SK-N-SH treated with all-trans-retinoic acid at 6 μM for 48 hours (cell line): ENCODE results near the gene KIAA0513.

Experiments
- ATAC-seq: fragments of 200-7000 bp; cut with Tn5 transposase; 3 replicates; pipeline ENCODE4 v1.9.1; 2020; ENCODE audit warnings: mild to moderate bottlenecking, moderate library complexity
- ARNTL ChIP-seq: fragments of 450-650 bp; formaldehyde crosslinking; IDR thresholded peaks from 2 replicates; pipeline ENCODE4 v1.5.0; 2020; ENCODE audit warnings: low read depth, mild to moderate bottlenecking, moderate library complexity, borderline replicate concordance
- BACH2 ChIP-seq: fragments of 250-450 bp; sonication (Bioruptor Pico); IDR thresholded peaks from 2 replicates; pipeline ENCODE4 v1.9.0; 2021; ENCODE audit warnings: mild to moderate bottlenecking, borderline replicate concordance
- CREB5 ChIP-seq: fragments of 250-450 bp; sonication (Bioruptor Pico); IDR thresholded peaks from 2 replicates; pipeline ENCODE4 v1.5.1; 2020; ENCODE audit warnings: low read depth, mild to moderate bottlenecking, moderate library complexity
- CSDC2 ChIP-seq: fragments of 250-450 bp; sonication (Bioruptor Pico); IDR thresholded peaks from 2 replicates; pipeline ENCODE4 v1.5.0; 2020; ENCODE audit warnings: mild to moderate bottlenecking, moderate library complexity
- CSRNP3 ChIP-seq: fragments of 250-450 bp; sonication (Bioruptor Pico); IDR thresholded peaks from 2 replicates; pipeline ENCODE4 v1.5.1; 2021; ENCODE audit warnings: mild to moderate bottlenecking, moderate library complexity
- ESRRG ChIP-seq: fragments of 250-450 bp; sonication (Bioruptor Pico); IDR thresholded peaks from 2 replicates; pipeline ENCODE4 v1.6.1; 2021; ENCODE audit warnings: mild to moderate bottlenecking
- GLIS3 ChIP-seq: fragments of 250-450 bp; sonication (Bioruptor Pico); IDR thresholded peaks from 2 replicates; pipeline ENCODE4 v1.5.0; 2020; ENCODE audit warnings: mild to moderate bottlenecking, moderate library complexity
- ISL1 ChIP-seq: fragments of 250-450 bp; sonication (Bioruptor Pico); IDR thresholded peaks from 2 replicates; pipeline ENCODE4 v2.1.2; 2022; ENCODE audit warnings: mild to moderate bottlenecking, moderate library complexity
- OSR1 ChIP-seq: fragments of 250-450 bp; sonication (Bioruptor Pico); IDR thresholded peaks from 2 replicates; pipeline ENCODE4 v1.8.0; 2022; ENCODE audit warnings: moderate library complexity, mild to moderate bottlenecking, inconsistent platforms
- PATZ1 ChIP-seq: fragments of 250-450 bp; sonication (Bioruptor Pico); IDR thresholded peaks from 2 replicates; pipeline ENCODE4 v1.8.0; 2020; ENCODE audit warnings: mild to moderate bottlenecking, moderate library complexity, borderline replicate concordance
- PPARA ChIP-seq: fragments of 250-450 bp; sonication (Bioruptor Pico); IDR thresholded peaks from 2 replicates; pipeline ENCODE4 v1.5.0; 2020; ENCODE audit warnings: mild to moderate bottlenecking, borderline replicate concordance
- RARB ChIP-seq: fragments of 250-450 bp; sonication (Bioruptor Pico); IDR thresholded peaks from 2 replicates; pipeline ENCODE4 v1.8.0; 2021; ENCODE audit warnings: mild to moderate bottlenecking, moderate library complexity
- SNAI2 ChIP-seq: fragments of 250-450 bp; sonication (Bioruptor Pico); IDR thresholded peaks from 2 replicates; pipeline ENCODE4 v1.5.0; 2020; ENCODE audit warnings: mild to moderate bottlenecking, moderate library complexity
- TCF4 ChIP-seq: fragments of 250-450 bp; sonication (Bioruptor Pico); IDR thresholded peaks from 2 replicates; pipeline ENCODE4 v1.8.0; 2021; ENCODE audit warnings: mild to moderate bottlenecking, moderate library complexity, borderline replicate concordance
- TOX ChIP-seq: fragments of 250-450 bp; sonication (Bioruptor Pico); IDR thresholded peaks from 2 replicates; pipeline ENCODE4 v1.8.0; 2021; ENCODE audit warnings: mild to moderate bottlenecking, moderate library complexity, borderline replicate concordance
- ZC3H10 ChIP-seq: fragments of 250-450 bp; sonication (Bioruptor Pico); IDR thresholded peaks from 2 replicates; pipeline ENCODE4 v1.5.1; 2021; ENCODE audit warnings: mild to moderate bottlenecking, moderate library complexity
- ZFP3 ChIP-seq: fragments of 250-450 bp; sonication (Bioruptor Pico); IDR thresholded peaks from 2 replicates; pipeline ENCODE4 v1.5.0; 2020; ENCODE audit warnings: mild to moderate bottlenecking, moderate library complexity
- ZFP30 ChIP-seq: fragments of 450-650 bp; formaldehyde crosslinking; IDR thresholded peaks from 2 replicates; pipeline ENCODE4 v1.5.0; 2022; ENCODE audit warnings: mild to moderate bottlenecking, moderate library complexity
- ZNF565 ChIP-seq: fragments of 450-650 bp; formaldehyde crosslinking; conservative IDR thresholded peaks from 2 replicates; pipeline ENCODE4 v1.5.0; 2020; ENCODE audit warnings: low read depth, mild to moderate bottlenecking, moderate library complexity
- ZNF70 ChIP-seq: fragments of 450-650 bp; formaldehyde crosslinking; IDR thresholded peaks from 2 replicates; pipeline ENCODE4 v1.5.0; 2020; ENCODE audit warnings: mild to moderate bottlenecking, moderate library complexity
- ZNF8 ChIP-seq: fragments of 450-650 bp; formaldehyde crosslinking; IDR thresholded peaks from 2 replicates; pipeline ENCODE4 v1.5.0; 2020; ENCODE audit warnings: mild to moderate bottlenecking, moderate library complexity
- TF ChIP-seq, protein P1 (sequence below): fragments of 250-450 bp; sonication (Bioruptor Pico); IDR thresholded peaks from 2 replicates; pipeline ENCODE4 v1.8.0; 2021; ENCODE audit warnings: low read depth, mild to moderate bottlenecking, moderate library complexity, borderline replicate concordance
- TF ChIP-seq, protein P2 (sequence below): fragments of 250-450 bp; sonication (Bioruptor Pico); IDR thresholded peaks from 2 replicates; pipeline ENCODE4 v1.5.0; 2020; ENCODE audit warnings: mild to moderate bottlenecking, moderate library complexity

Gene KIAA0513

GRCh38 chr16:85069171-85069570 lies 41.6 kb downstream of the KIAA0513 start (continued):
- no peak for TF ChIP-seq ESRRG (CRISPR knock-in tag)
- no peak for TF ChIP-seq OSR1 (CRISPR knock-in tag)
- TF ChIP-seq ISL1 (CRISPR knock-in tag) = no peak
- no peak for TF ChIP-seq PPARA (CRISPR knock-in tag)
- TF ChIP-seq ZC3H10 = no peak
- no peak for TF ChIP-seq CSDC2 (CRISPR knock-in tag)

DNA sequence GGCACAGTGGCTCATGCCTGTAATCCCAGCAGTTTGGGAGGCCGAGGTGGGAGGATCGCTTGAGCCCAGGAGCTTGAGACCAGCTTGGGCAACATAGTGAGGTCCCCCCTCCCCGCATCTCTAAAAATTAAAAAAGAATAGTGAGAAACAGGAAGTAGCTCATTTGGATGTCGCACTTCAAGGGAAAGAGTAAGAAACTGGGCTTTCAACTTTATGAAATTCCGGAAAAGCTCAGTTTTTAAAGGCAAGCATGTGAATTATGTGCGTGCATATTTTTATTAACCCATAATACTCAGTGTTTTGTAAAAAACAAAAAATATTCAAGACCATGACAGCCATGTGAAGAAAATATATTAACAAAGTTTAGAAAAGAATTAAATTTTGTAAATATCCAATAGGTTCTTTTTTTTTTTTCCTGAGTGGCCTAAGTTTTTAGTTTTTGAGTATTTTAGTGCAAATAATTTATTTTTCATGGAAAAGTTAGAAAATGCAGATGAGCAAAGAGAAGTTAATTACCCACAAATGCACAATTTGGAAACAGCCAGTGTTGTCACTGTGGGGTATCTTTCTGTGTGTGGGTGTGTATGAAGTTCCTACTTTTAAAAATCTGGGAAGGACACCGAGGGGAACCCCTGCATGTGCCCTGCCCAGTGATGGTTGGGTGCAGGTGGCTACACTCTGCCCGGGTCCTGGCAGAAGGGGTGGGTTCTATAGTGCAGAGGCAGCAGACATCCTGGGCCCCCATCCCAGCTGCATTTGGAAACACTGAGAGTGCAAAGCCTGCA lies 44.7 kb downstream of the KIAA0513 start:
- TF ChIP-seq RARB (CRISPR knock-in tag) = no peak
- TF ChIP-seq, protein P1, sequence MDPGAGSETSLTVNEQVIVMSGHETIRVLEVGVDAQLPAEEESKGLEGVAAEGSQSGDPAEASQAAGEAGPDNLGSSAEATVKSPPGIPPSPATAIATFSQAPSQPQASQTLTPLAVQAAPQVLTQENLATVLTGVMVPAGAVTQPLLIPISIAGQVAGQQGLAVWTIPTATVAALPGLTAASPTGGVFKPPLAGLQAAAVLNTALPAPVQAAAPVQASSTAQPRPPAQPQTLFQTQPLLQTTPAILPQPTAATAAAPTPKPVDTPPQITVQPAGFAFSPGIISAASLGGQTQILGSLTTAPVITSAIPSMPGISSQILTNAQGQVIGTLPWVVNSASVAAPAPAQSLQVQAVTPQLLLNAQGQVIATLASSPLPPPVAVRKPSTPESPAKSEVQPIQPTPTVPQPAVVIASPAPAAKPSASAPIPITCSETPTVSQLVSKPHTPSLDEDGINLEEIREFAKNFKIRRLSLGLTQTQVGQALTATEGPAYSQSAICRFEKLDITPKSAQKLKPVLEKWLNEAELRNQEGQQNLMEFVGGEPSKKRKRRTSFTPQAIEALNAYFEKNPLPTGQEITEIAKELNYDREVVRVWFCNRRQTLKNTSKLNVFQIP (CRISPR knock-in tag) = no peak
- no peak for TF ChIP-seq ZNF70
- TF ChIP-seq ZNF565 (CRISPR knock-in tag) = no peak
- TF ChIP-seq ZNF8 (CRISPR knock-in tag) = no peak
- TF ChIP-seq CSRNP3 (CRISPR knock-in tag) = no peak
- TF ChIP-seq, protein P2, sequence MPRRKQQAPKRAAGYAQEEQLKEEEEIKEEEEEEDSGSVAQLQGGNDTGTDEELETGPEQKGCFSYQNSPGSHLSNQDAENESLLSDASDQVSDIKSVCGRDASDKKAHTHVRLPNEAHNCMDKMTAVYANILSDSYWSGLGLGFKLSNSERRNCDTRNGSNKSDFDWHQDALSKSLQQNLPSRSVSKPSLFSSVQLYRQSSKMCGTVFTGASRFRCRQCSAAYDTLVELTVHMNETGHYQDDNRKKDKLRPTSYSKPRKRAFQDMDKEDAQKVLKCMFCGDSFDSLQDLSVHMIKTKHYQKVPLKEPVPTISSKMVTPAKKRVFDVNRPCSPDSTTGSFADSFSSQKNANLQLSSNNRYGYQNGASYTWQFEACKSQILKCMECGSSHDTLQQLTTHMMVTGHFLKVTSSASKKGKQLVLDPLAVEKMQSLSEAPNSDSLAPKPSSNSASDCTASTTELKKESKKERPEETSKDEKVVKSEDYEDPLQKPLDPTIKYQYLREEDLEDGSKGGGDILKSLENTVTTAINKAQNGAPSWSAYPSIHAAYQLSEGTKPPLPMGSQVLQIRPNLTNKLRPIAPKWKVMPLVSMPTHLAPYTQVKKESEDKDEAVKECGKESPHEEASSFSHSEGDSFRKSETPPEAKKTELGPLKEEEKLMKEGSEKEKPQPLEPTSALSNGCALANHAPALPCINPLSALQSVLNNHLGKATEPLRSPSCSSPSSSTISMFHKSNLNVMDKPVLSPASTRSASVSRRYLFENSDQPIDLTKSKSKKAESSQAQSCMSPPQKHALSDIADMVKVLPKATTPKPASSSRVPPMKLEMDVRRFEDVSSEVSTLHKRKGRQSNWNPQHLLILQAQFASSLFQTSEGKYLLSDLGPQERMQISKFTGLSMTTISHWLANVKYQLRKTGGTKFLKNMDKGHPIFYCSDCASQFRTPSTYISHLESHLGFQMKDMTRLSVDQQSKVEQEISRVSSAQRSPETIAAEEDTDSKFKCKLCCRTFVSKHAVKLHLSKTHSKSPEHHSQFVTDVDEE (CRISPR knock-in tag) = no peak
- TF ChIP-seq CSDC2 (CRISPR knock-in tag) = no peak
- TF ChIP-seq OSR1 (CRISPR knock-in tag) = no peak
- no peak for TF ChIP-seq TCF4 (CRISPR knock-in tag)
- TF ChIP-seq GLIS3 (CRISPR knock-in tag) = no peak
- TF ChIP-seq ESRRG (CRISPR knock-in tag) = no peak
- no peak for TF ChIP-seq CREB5 (CRISPR knock-in tag)
- TF ChIP-seq ARNTL (CRISPR knock-in tag) = no peak
- no peak for TF ChIP-seq ZFP30
- TF ChIP-seq PPARA (CRISPR knock-in tag) = no peak
- no peak for TF ChIP-seq SNAI2 (CRISPR knock-in tag)
- no peak for TF ChIP-seq ZFP3 (CRISPR knock-in tag)
- TF ChIP-seq PATZ1 (CRISPR knock-in tag) = no peak
- no peak for ATAC-seq

DNA sequence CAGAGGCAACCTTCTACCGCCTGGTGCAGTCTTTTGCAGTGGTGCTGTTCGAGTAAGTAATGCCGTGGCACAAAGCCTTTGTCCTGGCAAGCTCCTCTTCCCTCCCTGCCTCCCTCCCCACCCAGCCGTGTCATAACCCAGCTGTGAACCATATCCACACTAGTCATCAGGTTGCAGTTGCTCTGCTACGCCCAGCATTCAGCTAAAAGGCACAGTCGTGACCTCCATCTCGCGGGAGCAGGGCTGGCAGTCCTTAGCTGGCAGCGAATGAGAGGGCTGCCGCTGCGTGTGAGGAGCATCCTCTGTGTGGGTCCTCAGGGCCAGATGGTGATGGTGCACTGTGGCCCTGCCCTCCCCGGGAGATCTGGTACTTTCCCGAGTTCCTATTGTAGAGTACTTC lies 45.4 kb downstream of the KIAA0513 start:
- ATAC-seq = no peak
- TF ChIP-seq CSRNP3 (CRISPR knock-in tag) (no peak), TOX (CRISPR knock-in tag) (no peak), ZNF8 (CRISPR knock-in tag) (no peak), GLIS3 (CRISPR knock-in tag) (no peak), ISL1 (CRISPR knock-in tag) (no peak), CSDC2 (CRISPR knock-in tag) (no peak), OSR1 (CRISPR knock-in tag) (no peak), PPARA (CRISPR knock-in tag) (no peak), TCF4 (CRISPR knock-in tag) (no peak), SNAI2 (CRISPR knock-in tag) (no peak), ZFP30 (no peak), BACH2 (no peak)
- TF ChIP-seq, protein P2 (CRISPR knock-in tag) = no peak
